ENCODE data around the gene TLK2. TPM values are rescaled to one million over a fixed set of nuclear protein-coding genes. Genes with fewer than 3 reads are reported as not detected.

Gene TLK2
- total RNA-seq, 1 donor from 2014 or later: 57.0 TPM

- no peak overlapping the region for H3K4me3 Mint-ChIP-seq
- H3K4me1 Mint-ChIP-seq: no peaks in the 10 kb centered on the region
- intact Hi-C loops (cut with micrococcal nuclease): no loop called here
- CTCF ChIA-PET: no interaction called here
- H3K27ac Mint-ChIP-seq: no peak overlapping the region
- TF ChIP-seq CTCF (IDR thresholded peaks at IDR 0.05): no peak
- no peaks in the 10 kb centered on the region for H3K27me3 Mint-ChIP-seq
- DNase-seq (no peak), ATAC-seq (ENCODE audit: low read depth) (no peak)
- POLR2A ChIA-PET: no interaction called here
- H3K36me3 Mint-ChIP-seq (ENCODE audit: low read depth): no peaks in the 10 kb centered on the region
- peaks cover 13% of the 10 kb centered on the region for H3K9me3 Mint-ChIP-seq
Measured at GRCh38 chr17:62662855-62663254, 184.2 kb downstream of the TLK2 start.

Other genes starting within 250 kb of the TLK2 start
- gene EFCAB3, start 98.3 kb upstream of the TLK2 start, total RNA-seq: not detected in 2 replicates
- 21.2 and 23.1 TPM in 2 replicates for gene METTL2A, start 54.9 kb upstream of the TLK2 start, total RNA-seq
- gene MRC2, start 148.8 kb downstream of the TLK2 start, total RNA-seq: 0.10 and 0.11 TPM in 2 replicates

Data from activated B cell treated with CpG ODN at 0.5 μM for 24 hours (primary cell).